Mesenchymal stem cell (in vitro differentiated cells and primary cell): ENCODE data around the gene TAS2R19.
A peak's percentile ranks its signal among the peaks of the same experiment; 100 is the strongest.
"Not testable (repeated sequence)": the region's sequence is repeated elsewhere in the genome, so short reads cannot be mapped to it uniquely, and the experiment has no call there.

Source experiments
- DNase-seq: peaks from one replicate; pipeline ENCODE4 v3.0.0-alpha.2; 2013
- H2AFZ ChIP-seq: one replicate; pipeline ENCODE4 v1.6.1; 2013; ENCODE audit warnings: low read depth, mild to moderate bottlenecking, control low read depth, inconsistent platforms, low read length, moderate library complexity
- H2AK5ac ChIP-seq: 2 replicates; pipeline ENCODE4 v1.6.1; 2013; ENCODE audit warnings: low read length, moderate library complexity, mild to moderate bottlenecking, inconsistent platforms; ENCODE audit not compliant: severe bottlenecking
- H2BK120ac ChIP-seq: one replicate; pipeline ENCODE4 v1.6.1; 2013; ENCODE audit warnings: low read depth, mild to moderate bottlenecking, inconsistent platforms, low read length, moderate library complexity
- H2BK12ac ChIP-seq, 2 experiments: one replicate each; pipeline ENCODE4 v1.6.1; 2013; ENCODE audit warnings: inconsistent platforms in 2 of 2, low read length in 2 of 2, mild to moderate bottlenecking in 2 of 2, moderate library complexity in 2 of 2, control low read depth in 1 of 2
- H2BK15ac ChIP-seq: one replicate; pipeline ENCODE4 v1.6.1; 2013; ENCODE audit warnings: mild to moderate bottlenecking, low read depth, inconsistent platforms; ENCODE audit not compliant: poor library complexity, severe bottlenecking
- H2BK5ac ChIP-seq: 2 replicates; pipeline ENCODE4 v1.6.1; 2013; ENCODE audit warnings: low read depth, mild to moderate bottlenecking, low read length, control low read depth, inconsistent platforms; ENCODE audit not compliant: poor library complexity, severe bottlenecking
- H3K14ac ChIP-seq, 2 experiments: one replicate each; pipeline ENCODE4 v1.6.1; 2013; ENCODE audit warnings: inconsistent platforms in 2 of 2, low read length in 2 of 2, control low read depth in 1 of 2, mild to moderate bottlenecking in 1 of 2, moderate library complexity in 1 of 2
- H3K18ac ChIP-seq, 2 experiments: one replicate each; pipeline ENCODE4 v1.6.1; 2013; ENCODE audit warnings: inconsistent platforms in 2 of 2, low read length in 2 of 2, control low read depth in 1 of 2, low read depth in 1 of 2, mild to moderate bottlenecking in 1 of 2
- H3K23ac ChIP-seq, 2 experiments: one replicate each; pipeline ENCODE4 v1.6.1; 2013; ENCODE audit warnings: inconsistent platforms in 2 of 2, low read length in 2 of 2, mild to moderate bottlenecking in 2 of 2, moderate library complexity in 2 of 2, control low read depth in 1 of 2
- H3K27ac ChIP-seq: 2 replicates; pipeline ENCODE4 v1.5.1; 2013; ENCODE audit warnings: mild to moderate bottlenecking, moderate library complexity, low read length, control low read depth, inconsistent platforms; ENCODE audit not compliant: poor library complexity, severe bottlenecking
- H3K27me3 ChIP-seq, 2 experiments: 2 replicates each; pipeline versions ENCODE4 v1.6.1 to v1.7.0; 2013; ENCODE audit warnings: low read length in 2 of 2, mild to moderate bottlenecking in 2 of 2, moderate library complexity in 2 of 2, control low read depth in 1 of 2, inconsistent platforms in 1 of 2; ENCODE audit not compliant: control insufficient read depth in 1 of 2, insufficient read depth in 1 of 2
- H3K36me3 ChIP-seq, 2 experiments: 2 replicates each; pipeline versions ENCODE4 v1.6.1 to v1.7.0; 2013; ENCODE audit warnings: low read length in 2 of 2, control low read depth in 1 of 2, inconsistent platforms in 1 of 2, low read depth in 1 of 2, mild to moderate bottlenecking in 1 of 2; ENCODE audit not compliant: insufficient read depth in 2 of 2, control insufficient read depth in 1 of 2
- H3K4ac ChIP-seq, 2 experiments: one replicate each; pipeline ENCODE4 v1.6.1; 2013; ENCODE audit warnings: inconsistent platforms in 2 of 2, low read length in 2 of 2, mild to moderate bottlenecking in 2 of 2, moderate library complexity in 2 of 2, control low read depth in 1 of 2, low read depth in 1 of 2
- H3K4me1 ChIP-seq: 2 replicates; pipeline ENCODE4 v1.6.1; 2013; ENCODE audit warnings: low read depth, low read length, control low read depth; ENCODE audit not compliant: control insufficient read depth, insufficient read depth
- H3K4me2 ChIP-seq: 2 replicates; pipeline ENCODE4 v1.6.1; 2013; ENCODE audit warnings: low read length, mild to moderate bottlenecking, inconsistent platforms; ENCODE audit not compliant: poor library complexity, severe bottlenecking
- H3K4me3 ChIP-seq, 2 experiments: 2 replicates each; pipeline versions ENCODE4 v1.5.1 to v1.7.0; 2013; ENCODE audit warnings: low read length in 2 of 2, mild to moderate bottlenecking in 2 of 2, control low read depth in 1 of 2, low read depth in 1 of 2; ENCODE audit not compliant: insufficient read depth in 1 of 2
- H3K79me1 ChIP-seq: replicated peaks from 2 replicates; pipeline ENCODE4 v1.6.1; 2013; ENCODE audit warnings: mild to moderate bottlenecking, control low read depth, low read length, inconsistent platforms; ENCODE audit not compliant: poor library complexity, severe bottlenecking
- H3K9ac ChIP-seq: 2 replicates; pipeline ENCODE4 v1.7.0; 2013; ENCODE audit warnings: mild to moderate bottlenecking, low read length, moderate library complexity
- H3K9me3 ChIP-seq: 2 replicates; pipeline ENCODE4 v1.7.0; 2013; ENCODE audit warnings: mild to moderate bottlenecking, low read length; ENCODE audit not compliant: control insufficient read depth
- H4K8ac ChIP-seq: one replicate; pipeline ENCODE4 v1.6.1; 2013; ENCODE audit warnings: inconsistent platforms, mild to moderate bottlenecking, low read length, moderate library complexity
- H4K91ac ChIP-seq: one replicate; pipeline ENCODE4 v1.6.1; 2013; ENCODE audit warnings: mild to moderate bottlenecking, low read length, inconsistent platforms
- WGBS: methylation state at CpG from one replicate; pipeline ENCODE4 v1.1.7; 2013; ENCODE audit warnings: mixed read lengths; 5-methylcytosine and 5-hydroxymethylcytosine counted together

The TAS2R19 gene

GRCh38 chr12:11067514-11067913 is 45.1 kb upstream of the TAS2R19 start:
- Histone ChIP-seq H2AFZ (no peak overlapping the region), H3K4me1 (no peaks in the 10 kb centered on the region), H3K23ac (no peak overlapping the region), H3K9me3 (no peaks in the 10 kb centered on the region), H3K4ac (no peak overlapping the region), H2BK12ac (no peak overlapping the region), H2BK120ac (no peak overlapping the region), H2AK5ac (no peak overlapping the region), H4K8ac (no peak overlapping the region), H3K9ac (no peak overlapping the region), H3K4me3 (no peak overlapping the region), H3K27me3 (no peaks in the 10 kb centered on the region), H3K36me3 (no peaks in the 10 kb centered on the region), H3K27ac (no peak overlapping the region), H3K79me1 (peaks cover 16% of the 10 kb centered on the region), H2BK5ac (no peak overlapping the region), H3K18ac (no peak overlapping the region), H4K91ac (no peak overlapping the region), H3K4me2 (no peak overlapping the region), H3K14ac (no peak overlapping the region), H2BK15ac (no peak overlapping the region)
- no peak for DNase-seq
- WGBS: 77% methylated on average over 2 of the region's 2 CpGs

GRCh38 chr12:11062194-11062593 is 39.8 kb upstream of the TAS2R19 start, which contains the start of gene TAS2R46:
TSS of gene TAS2R46 (minus strand) at chr12:11062294. CDS start at chr12:11062294, 0 bp downstream.
- H4K8ac ChIP-seq, H3K23ac ChIP-seq, H3K4me1 ChIP-seq, H3K14ac ChIP-seq, H3K27ac ChIP-seq, H3K36me3 ChIP-seq, H3K27me3 ChIP-seq, H2BK15ac ChIP-seq, H3K9ac ChIP-seq, H3K4me2 ChIP-seq, H2AFZ ChIP-seq, H2BK12ac ChIP-seq, H3K4me3 ChIP-seq, H3K18ac ChIP-seq, H2BK120ac ChIP-seq, H2BK5ac ChIP-seq, H3K9me3 ChIP-seq, DNase-seq, H4K91ac ChIP-seq, H3K4ac ChIP-seq, H2AK5ac ChIP-seq: not testable (repeated sequence)
- peaks cover 12% of the 10 kb centered on the region for H3K79me1 ChIP-seq
- no CpG with 5 or more reads among the region's 1 CpG for WGBS

GRCh38 chr12:11059784-11060183 is 37.4 kb upstream of the TAS2R19 start:
- Histone ChIP-seq H2BK12ac (no peak overlapping the region), H2BK120ac (no peak overlapping the region), H3K79me1 (peaks cover 16% of the 10 kb centered on the region), H2BK5ac (no peak overlapping the region), H2BK15ac (no peak overlapping the region), H2AFZ (no peak overlapping the region), H3K4me1 (no peaks in the 10 kb centered on the region), H4K91ac (no peak overlapping the region), H3K36me3 (no peaks in the 10 kb centered on the region), H3K23ac (no peak overlapping the region), H3K27me3 (no peaks in the 10 kb centered on the region), H2AK5ac (no peak overlapping the region), H3K27ac (no peak overlapping the region), H3K9ac (no peak overlapping the region), H3K4me3 (no peak overlapping the region), H4K8ac (no peak overlapping the region), H3K4ac (no peak overlapping the region), H3K14ac (no peak overlapping the region), H3K18ac (no peak overlapping the region), H3K4me2 (no peak overlapping the region), H3K9me3 (no peaks in the 10 kb centered on the region)
- peak; percentile 4 for DNase-seq

- DNase-seq: no peak
- no peaks in the 10 kb centered on the region for H3K36me3 ChIP-seq
- H3K27me3 ChIP-seq: no peaks in the 10 kb centered on the region
- no peak overlapping the region for H2AFZ ChIP-seq
- no peak overlapping the region for H2AK5ac ChIP-seq
- H3K4me2 ChIP-seq: no peak overlapping the region
- no peak overlapping the region for H4K91ac ChIP-seq
- H3K4me3 ChIP-seq: no peak overlapping the region
- no peak overlapping the region for H2BK5ac ChIP-seq
- H3K9me3 ChIP-seq: no peaks in the 10 kb centered on the region
- H4K8ac ChIP-seq: no peak overlapping the region
- H3K14ac ChIP-seq: no peak overlapping the region
- H3K23ac ChIP-seq: no peak overlapping the region
- no peaks in the 10 kb centered on the region for H3K4me1 ChIP-seq
- no peak overlapping the region for H2BK15ac ChIP-seq
- H3K18ac ChIP-seq: no peak overlapping the region
- H3K9ac ChIP-seq: no peak overlapping the region
- H3K27ac ChIP-seq: no peak overlapping the region
- no peak overlapping the region for H3K4ac ChIP-seq
- peaks cover 14% of the 10 kb centered on the region for H3K79me1 ChIP-seq
- no peak overlapping the region for H2BK120ac ChIP-seq
- WGBS: 96% methylated on average over 3 of the region's 3 CpGs
- no peak overlapping the region for H2BK12ac ChIP-seq
Measured at GRCh38 chr12:11059041-11059440, 36.6 kb upstream of the TAS2R19 start.
